ENCODE results near the gene ACOT11.

Gene ACOT11

GRCh38 chr1:54645806-54646676 lies 98.0 kb downstream of the ACOT11 start:
- DNase-seq, result no peak
- ATAC-seq, result no peak

- DNase-seq (no peak), ATAC-seq (no peak)
Observed at GRCh38 chr1:54649130-54649898, 101.3 kb downstream of the ACOT11 start.

GRCh38 chr1:54649921-54650320 lies 101.9 kb downstream of the ACOT11 start:
- ATAC-seq (no peak), DNase-seq (no peak)

GRCh38 chr1:54650417-54650816 lies 102.4 kb downstream of the ACOT11 start:
- DNase-seq (no peak), ATAC-seq (no peak)

- ATAC-seq, result no peak
- DNase-seq, result no peak
Observed at GRCh38 chr1:54651608-54652007, 103.6 kb downstream of the ACOT11 start.

GRCh38 chr1:54652168-54652567 lies 104.1 kb downstream of the ACOT11 start:
- ATAC-seq (no peak), DNase-seq (no peak)

GRCh38 chr1:54653036-54653435 lies 105.0 kb downstream of the ACOT11 start:
- ATAC-seq, result no peak
- DNase-seq, result no peak

GRCh38 chr1:54658164-54658913 lies 110.3 kb downstream of the ACOT11 start:
- no peak for ATAC-seq
- DNase-seq, result no peak
